HepG2 (cell line): ENCODE measurements around the gene NEK8. TPM values are rescaled to one million over a fixed set of nuclear protein-coding genes. Genes with fewer than 3 reads are reported as not detected.

Experiments
- ATAC-seq: fragments of 200-7000 bp; cut with Tn5 transposase; 3 replicates; pipeline ENCODE4 v1.9.1; 2020; ENCODE audit warnings: mild to moderate bottlenecking, moderate library complexity
- BruUV-seq: library from RNA; stranded (reverse); fragments of 400-500 nt; replicated peaks from 2 replicates; lab custom pipeline; 2021; lab: Mats Ljungman, UMichigan
- CTCF ChIA-PET: fragments of 300-600 bp; formaldehyde crosslinking; extraction: SDS; loops from one replicate; lab custom pipeline; 2021; ENCODE audit warnings: low total read pairs, inconsistent platforms, low intra/inter-chr PET ratio; lab: Yijun Ruan, JAX
- POLR2A ChIA-PET: fragments of 350-600 bp; sonication (Branson Sonifier 250); formaldehyde crosslinking; loops from one replicate; lab custom pipeline; 2020; ENCODE audit warnings: antibody characterized with exemption, inconsistent platforms; lab: Yijun Ruan, JAX
- DNase-seq: peaks from one replicate; pipeline ENCODE4 v3.0.0-alpha.2; 2015; ENCODE audit warnings: low spot score
- FAIRE-seq: peaks from 3 replicates; lab custom pipeline; 2011; peaks lifted over from hg19 to GRCh38; lab: Jason Lieb, UNC
- H2AFZ ChIP-seq: one replicate; pipeline ENCODE4 v1.6.1; 2011; ENCODE audit warnings: low read length, inconsistent platforms
- H3K27ac ChIP-seq: fragments of 300-600 bp; 3 replicates; pipeline ENCODE4 v1.8.0; 2011; ENCODE audit warnings: mixed run types, mild to moderate bottlenecking, mixed read lengths, low read length, inconsistent platforms; ENCODE audit not compliant: insufficient read depth; ENCODE audit errors: extremely low read length
- H3K27me3 ChIP-seq, 2 experiments: fragments of 200-600 bp in 1 of 2; 2 replicates in 1 of 2; 3 replicates in 1 of 2; pipeline versions ENCODE4 v1.6.0 to v1.8.0; 2011; ENCODE audit warnings: low read length in 2 of 2, mild to moderate bottlenecking in 2 of 2, moderate library complexity in 2 of 2, inconsistent platforms in 1 of 2; ENCODE audit not compliant: insufficient read depth in 2 of 2, control insufficient read depth in 1 of 2
- H3K36me3 ChIP-seq, 2 experiments: fragments of 200-600 bp in 1 of 2; replicated peaks in 1 of 2; 2 replicates in 1 of 2; 3 replicates in 1 of 2; pipeline versions ENCODE4 v1.5.1 to v1.8.0; 2011; ENCODE audit warnings: low read length in 2 of 2, inconsistent platforms in 1 of 2; ENCODE audit not compliant: insufficient read depth in 2 of 2, control insufficient read depth in 1 of 2
- H3K4me1 ChIP-seq: 2 replicates; pipeline ENCODE4 v1.5.1; 2012; ENCODE audit warnings: low read length, inconsistent platforms; ENCODE audit not compliant: insufficient read depth
- H3K4me2 ChIP-seq: 2 replicates; pipeline ENCODE4 v1.6.0; 2011; ENCODE audit warnings: low read depth, low read length, inconsistent platforms
- H3K4me3 ChIP-seq, 3 experiments: fragments of 200-600 bp in 1 of 3; sonication (generic), shearing (Covaris generic) in 1 of 3; replicated peaks in 1 of 3; 2 replicates each; pipeline ENCODE4 v1.5.1; 2011 to 2016; ENCODE audit warnings: low read length in 3 of 3, inconsistent platforms in 2 of 3, low read depth in 2 of 3, mild to moderate bottlenecking in 2 of 3, control low read depth in 1 of 3, mixed read lengths in 1 of 3; ENCODE audit not compliant: insufficient read depth in 1 of 3
- H3K79me2 ChIP-seq: one replicate; pipeline ENCODE4 v1.6.1; 2011; ENCODE audit warnings: low read length, inconsistent platforms; ENCODE audit not compliant: insufficient read depth
- H3K9ac ChIP-seq: 2 replicates; pipeline ENCODE4 v1.6.0; 2011; ENCODE audit warnings: mild to moderate bottlenecking, low read depth, low read length, inconsistent platforms; ENCODE audit not compliant: insufficient read depth
- H3K9me3 ChIP-seq: 2 replicates; pipeline ENCODE4 v1.5.1; 2012; ENCODE audit warnings: mild to moderate bottlenecking, low read length
- H4K20me1 ChIP-seq: 2 replicates; pipeline ENCODE4 v1.6.0; 2011; ENCODE audit warnings: inconsistent platforms, mild to moderate bottlenecking, low read length, moderate library complexity; ENCODE audit not compliant: insufficient read depth
- HNF4A ChIP-seq: sonication (generic); formaldehyde crosslinking; IDR thresholded peaks from 2 replicates; pipeline ENCODE4 v1.4.0; 2020; ENCODE audit warnings: missing genetic modification reagents
- HNRNPL ChIP-seq: fragments of 200-400 bp; formaldehyde crosslinking; IDR thresholded peaks from 2 replicates; pipeline ENCODE4 v1.6.1; 2017; ENCODE audit warnings: mild to moderate bottlenecking, low read depth, low read length
- MAFG ChIP-seq: sonication (generic); formaldehyde crosslinking; IDR thresholded peaks from 2 replicates; pipeline ENCODE4 v1.5.1; 2020; ENCODE audit warnings: mild to moderate bottlenecking, missing genetic modification reagents
- RXRB ChIP-seq: IDR thresholded peaks from 2 replicates; pipeline ENCODE4 v1.6.1; 2016; ENCODE audit warnings: borderline replicate concordance, missing genetic modification reagents, missing compliant biosample characterization
- ZBTB33 ChIP-seq: sonication (generic); formaldehyde crosslinking; IDR thresholded peaks from 2 replicates; pipeline ENCODE4 v1.4.0; 2020; ENCODE audit warnings: missing genetic modification reagents
- WGBS: methylation state at CpG from one replicate; pipeline ENCODE4 v1.1.6; 2017; ENCODE audit warnings: low lambda C conversion rate; 5-methylcytosine and 5-hydroxymethylcytosine counted together
- in situ Hi-C: cut with HindIII; loops from 2 replicates; pipeline ENCODE4 v1.10.0; 2017; ENCODE audit warnings: low pct_unique_long_range_greater_than_20kb; ENCODE audit not compliant: extremely low pct_ligation_motif_present
- intact Hi-C: fragments of 100-400 bp; cut with micrococcal nuclease; formaldehyde crosslinking; loops from one replicate; pipeline ENCODE4 v1.10.0; 2022; ENCODE audit not compliant: unreplicated experiment
- polyA plus RNA-seq, 8 experiments: library from polyadenylated mRNA; depleted of rRNA in 3 of 8; stranded (reverse) in 7 of 8; unstranded in 1 of 8; fragments of >200 nt; fragmentation: Illumina TruSeq in 4 of 8; extraction: Trizol in 4 of 8; gene quantifications; 2 replicates each; pipeline versions ENCODE4 v1.2.1 to v1.2.3, GENCODE V29; 2011 to 2016; ENCODE audit warnings: low read depth in 4 of 8, missing spikeins in 1 of 8, mixed read lengths in 1 of 8; ENCODE audit not compliant: insufficient read depth in 1 of 8
- total RNA-seq, 5 experiments: library from RNA; depleted of rRNA; stranded (reverse); fragments of >200 nt; fragmentation: Illumina TruSeq; extraction: Trizol; gene quantifications; 2 replicates each; pipeline ENCODE4 v1.2.3, GENCODE V29; 2016; ENCODE audit warnings: low read depth in 1 of 5
- TF ChIP-seq, protein P1 (sequence below): sonication (generic); formaldehyde crosslinking; IDR thresholded peaks from 2 replicates; pipeline ENCODE4 v1.5.1; 2020; ENCODE audit warnings: mild to moderate bottlenecking, missing genetic modification reagents, moderate library complexity

NEK8 gene
- total and polyA plus RNA-seq, 2 of the 13 experiments (the other 11 are each of a cell fraction or from before 2014, with no cell fraction given) = 5.8 to 13.5 TPM

DNA sequence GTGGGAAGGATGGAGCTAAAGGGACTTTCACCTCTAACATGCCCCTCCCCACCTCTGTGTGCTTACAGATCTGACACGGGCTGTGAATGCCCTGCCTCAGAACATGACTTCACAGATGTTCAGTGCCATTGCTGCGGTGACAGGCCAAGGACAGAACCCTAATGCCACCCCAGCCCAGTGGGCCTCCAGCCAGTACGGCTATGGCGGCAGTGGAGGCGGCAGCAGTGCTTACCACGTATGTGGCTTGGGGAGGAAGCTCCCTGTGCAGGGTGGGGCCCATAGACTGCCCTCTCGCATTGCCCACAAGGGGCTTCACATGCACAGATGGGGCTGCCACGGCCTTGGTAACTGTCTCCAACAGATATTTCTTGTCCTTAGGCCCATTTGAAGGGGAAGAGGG, 28.3 kb upstream of the NEK8 start:
- ChIA-PET POLR2A (interaction anchor here (1.1 to 8.2 kb wide), 4 partner anchors 11 to 38 kb away, joined by 3 to 145 read pairs (median 20); partner anchors contain the start of genes PROCA1, RPL23A, SDF2 and SUPT6H), CTCF (no interaction called here)
- ATAC-seq (no peak), DNase-seq (no peak), FAIRE-seq (no peak)
- Histone ChIP-seq H3K9ac (no peak overlapping the region), H3K79me2 (no peaks in the 10 kb centered on the region), H3K27ac (peak overlapping the region; percentile 91), H3K4me2 (no peak overlapping the region), H3K9me3 (no peaks in the 10 kb centered on the region), H3K4me3 (no peak overlapping the region), H3K4me1 (peaks cover 79% of the 10 kb centered on the region), H3K27me3 (no peaks in the 10 kb centered on the region), H4K20me1 (no peaks in the 10 kb centered on the region), H2AFZ (no peak overlapping the region), H3K36me3 (peaks cover 36 to 66% of the 10 kb centered on the region in 2 experiments)
- TF ChIP-seq MAFG (CRISPR knock-in tag) (no peak), ZBTB33 (CRISPR knock-in tag) (peak; percentile 57; the same call in 1 of the 2 replicates), HNF4A (CRISPR knock-in tag) (peak; percentile 11; the same call in 1 of the 2 replicates), RXRB (no peak), HNRNPL (peak; percentile 71; the same call in 1 of the 2 replicates)
- TF ChIP-seq, protein P1, sequence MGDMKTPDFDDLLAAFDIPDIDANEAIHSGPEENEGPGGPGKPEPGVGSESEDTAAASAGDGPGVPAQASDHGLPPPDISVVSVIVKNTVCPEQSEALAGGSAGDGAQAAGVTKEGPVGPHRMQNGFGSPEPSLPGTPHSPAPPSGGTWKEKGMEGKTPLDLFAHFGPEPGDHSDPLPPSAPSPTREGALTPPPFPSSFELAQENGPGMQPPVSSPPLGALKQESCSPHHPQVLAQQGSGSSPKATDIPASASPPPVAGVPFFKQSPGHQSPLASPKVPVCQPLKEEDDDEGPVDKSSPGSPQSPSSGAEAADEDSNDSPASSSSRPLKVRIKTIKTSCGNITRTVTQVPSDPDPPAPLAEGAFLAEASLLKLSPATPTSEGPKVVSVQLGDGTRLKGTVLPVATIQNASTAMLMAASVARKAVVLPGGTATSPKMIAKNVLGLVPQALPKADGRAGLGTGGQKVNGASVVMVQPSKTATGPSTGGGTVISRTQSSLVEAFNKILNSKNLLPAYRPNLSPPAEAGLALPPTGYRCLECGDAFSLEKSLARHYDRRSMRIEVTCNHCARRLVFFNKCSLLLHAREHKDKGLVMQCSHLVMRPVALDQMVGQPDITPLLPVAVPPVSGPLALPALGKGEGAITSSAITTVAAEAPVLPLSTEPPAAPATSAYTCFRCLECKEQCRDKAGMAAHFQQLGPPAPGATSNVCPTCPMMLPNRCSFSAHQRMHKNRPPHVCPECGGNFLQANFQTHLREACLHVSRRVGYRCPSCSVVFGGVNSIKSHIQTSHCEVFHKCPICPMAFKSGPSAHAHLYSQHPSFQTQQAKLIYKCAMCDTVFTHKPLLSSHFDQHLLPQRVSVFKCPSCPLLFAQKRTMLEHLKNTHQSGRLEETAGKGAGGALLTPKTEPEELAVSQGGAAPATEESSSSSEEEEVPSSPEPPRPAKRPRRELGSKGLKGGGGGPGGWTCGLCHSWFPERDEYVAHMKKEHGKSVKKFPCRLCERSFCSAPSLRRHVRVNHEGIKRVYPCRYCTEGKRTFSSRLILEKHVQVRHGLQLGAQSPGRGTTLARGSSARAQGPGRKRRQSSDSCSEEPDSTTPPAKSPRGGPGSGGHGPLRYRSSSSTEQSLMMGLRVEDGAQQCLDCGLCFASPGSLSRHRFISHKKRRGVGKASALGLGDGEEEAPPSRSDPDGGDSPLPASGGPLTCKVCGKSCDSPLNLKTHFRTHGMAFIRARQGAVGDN = peak; percentile 64
- WGBS = 67% methylated on average over 2 of the region's 8 CpGs
- no TSS peak for BruUV-seq
- in situ Hi-C loops = no loop called here
- intact Hi-C loops = no loop called here
